NOMO-1 treated with DMSO at 0.1 percent for 48 hours (cell line): ENCODE data around the gene SNX8.
"Not testable (repeated sequence)": the region's sequence is repeated elsewhere in the genome, so short reads cannot be mapped to it uniquely, and the experiment has no call there.

Source experiments
- DNase-seq: peaks from one replicate; lab custom pipeline; 2025; ENCODE audit not compliant: unreplicated experiment; lab: John Stamatoyannopoulos, UW

Gene SNX8

GRCh38 chr7:2295936-2296620, 18.2 kb downstream of the SNX8 start:
- DNase-seq = no peak

GRCh38 chr7:2290877-2291276, 23.4 kb downstream of the SNX8 start:
- no peak for DNase-seq

- no peak for DNase-seq
Measured at GRCh38 chr7:2289621-2290020, 24.6 kb downstream of the SNX8 start.

DNA sequence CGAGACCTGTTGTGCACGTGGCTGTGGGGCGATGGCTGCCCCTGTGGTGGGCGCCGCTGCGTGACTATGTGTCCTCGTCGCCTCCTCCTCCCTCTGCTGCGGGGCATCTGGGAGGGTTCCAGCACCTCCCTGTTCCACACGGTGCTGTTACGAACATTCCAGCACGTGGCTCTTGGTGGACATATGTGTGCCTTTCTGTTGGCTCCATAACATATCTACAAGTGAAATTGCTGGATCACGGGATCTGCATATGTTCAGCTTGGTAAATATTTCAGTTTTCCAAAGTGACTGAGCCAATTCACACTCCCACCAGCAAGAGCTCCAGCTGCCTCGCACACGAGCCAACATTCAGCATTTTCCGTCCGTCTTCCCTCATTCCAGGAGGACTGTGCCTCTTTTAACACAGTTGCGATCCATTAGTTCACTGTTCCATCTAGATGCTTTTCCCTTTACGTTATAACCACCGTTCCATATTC, 25.1 kb downstream of the SNX8 start:
- no peak for DNase-seq

GRCh38 chr7:2288503-2288902, 25.7 kb downstream of the SNX8 start:
- no peak for DNase-seq

DNA sequence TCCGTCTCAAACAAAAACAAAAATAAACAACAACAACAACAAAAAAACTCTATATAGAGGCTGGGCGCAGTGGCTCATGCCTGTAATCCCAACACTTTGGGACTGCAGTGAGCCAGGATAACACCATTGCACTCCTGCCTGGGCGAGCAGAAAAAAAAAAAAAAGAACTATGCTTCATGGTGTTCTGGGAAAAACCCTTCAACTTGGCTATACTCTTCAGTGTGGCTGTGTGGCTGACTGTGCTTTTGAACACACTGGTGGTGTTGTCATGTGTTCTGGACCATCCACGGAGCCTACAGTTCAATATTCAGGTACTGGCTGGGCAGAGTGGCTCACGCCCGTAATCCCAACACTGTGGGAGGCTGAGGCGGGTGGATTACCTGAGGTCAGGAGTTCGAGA, 26.5 kb downstream of the SNX8 start:
- DNase-seq = no peak

GRCh38 chr7:2283074-2283473, 31.2 kb downstream of the SNX8 start:
- no peak for DNase-seq

- DNase-seq = no peak
Measured at GRCh38 chr7:2282185-2282751, 32.0 kb downstream of the SNX8 start.

DNA sequence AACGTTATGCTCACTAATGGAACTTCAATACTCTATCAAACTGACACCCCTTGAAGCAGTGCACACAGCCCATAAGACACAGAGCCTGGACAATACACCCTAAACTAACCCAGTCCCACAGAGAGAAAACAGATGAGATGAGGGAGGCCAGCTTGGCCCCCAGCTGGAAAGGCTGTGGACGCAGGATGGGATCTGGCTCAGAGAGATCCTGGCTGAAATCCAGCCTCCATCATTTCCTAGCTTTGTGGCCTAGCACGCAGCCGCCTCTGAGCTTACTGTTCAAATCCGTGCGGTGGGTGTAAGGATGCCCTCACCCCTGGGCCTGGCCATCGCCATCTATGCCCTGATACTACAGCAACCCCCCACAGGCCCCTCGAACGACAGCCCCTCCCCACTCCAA, 32.7 kb downstream of the SNX8 start:
- DNase-seq = no peak

- DNase-seq = no peak
Measured at GRCh38 chr7:2280424-2280823, 33.8 kb downstream of the SNX8 start.

DNA sequence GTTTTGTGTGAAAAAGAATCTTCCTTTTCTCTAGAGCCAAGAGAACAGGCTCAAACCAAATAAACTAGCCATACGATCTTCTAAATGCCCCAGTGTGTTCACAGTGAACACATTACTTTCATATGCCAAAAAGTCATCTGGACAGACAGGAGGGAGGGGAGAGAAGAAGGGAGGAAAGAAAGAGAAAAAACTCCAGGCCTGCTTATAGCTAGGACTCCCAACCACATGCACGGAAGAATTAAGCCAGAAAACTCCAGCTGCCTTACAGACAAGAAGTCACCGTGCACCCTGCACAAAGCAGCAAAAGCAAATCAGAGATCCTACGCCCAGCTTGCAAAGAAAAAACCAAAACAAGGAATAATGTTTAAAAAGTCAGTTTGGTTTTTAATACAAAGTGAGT, 34.3 kb downstream of the SNX8 start:
- DNase-seq = no peak

DNA sequence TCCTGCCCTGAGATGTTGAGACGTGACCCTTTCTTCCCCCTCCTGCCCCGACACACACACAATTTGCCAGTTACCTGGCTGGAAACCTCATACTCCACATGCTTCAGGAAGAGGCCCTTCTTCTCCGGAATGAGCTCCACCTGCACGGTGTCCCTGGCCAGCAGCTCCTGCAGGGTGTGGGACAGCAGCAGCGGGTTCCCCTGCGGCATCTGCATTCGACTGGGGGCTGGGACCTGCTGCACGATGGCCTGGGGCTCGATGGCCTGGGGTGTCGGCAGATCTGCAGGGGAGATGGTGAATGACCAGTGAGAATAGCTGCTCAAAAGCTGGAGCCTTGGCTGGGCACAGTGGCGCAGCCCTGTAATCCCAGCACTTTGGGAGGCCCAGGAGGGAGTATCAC, 36.2 kb downstream of the SNX8 start:
- no peak for DNase-seq

GRCh38 chr7:2276107-2276506, 38.1 kb downstream of the SNX8 start:
- DNase-seq = no peak

- no peak for DNase-seq
Measured at GRCh38 chr7:2275101-2275500, 39.1 kb downstream of the SNX8 start.

DNA sequence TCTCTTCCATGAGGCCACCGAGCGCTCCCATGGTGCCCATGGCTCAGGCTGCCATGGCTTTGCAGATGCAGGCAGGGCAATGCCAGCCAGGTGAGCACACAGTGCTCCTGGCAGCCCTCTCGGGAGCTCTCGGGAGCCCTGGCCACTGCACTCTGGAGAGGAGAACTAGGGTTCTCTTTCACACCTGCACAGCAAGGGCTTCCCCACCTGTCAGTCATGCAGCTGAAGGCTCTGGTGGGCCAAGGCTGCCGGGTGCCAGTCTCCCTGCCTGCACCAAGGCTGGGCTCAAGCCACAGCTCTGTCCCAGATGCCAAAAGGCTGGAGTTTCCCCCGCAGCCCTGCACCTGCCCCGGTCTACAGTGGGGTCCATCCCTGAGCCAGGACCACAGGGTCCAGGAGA, 39.6 kb downstream of the SNX8 start:
- no peak for DNase-seq

DNA sequence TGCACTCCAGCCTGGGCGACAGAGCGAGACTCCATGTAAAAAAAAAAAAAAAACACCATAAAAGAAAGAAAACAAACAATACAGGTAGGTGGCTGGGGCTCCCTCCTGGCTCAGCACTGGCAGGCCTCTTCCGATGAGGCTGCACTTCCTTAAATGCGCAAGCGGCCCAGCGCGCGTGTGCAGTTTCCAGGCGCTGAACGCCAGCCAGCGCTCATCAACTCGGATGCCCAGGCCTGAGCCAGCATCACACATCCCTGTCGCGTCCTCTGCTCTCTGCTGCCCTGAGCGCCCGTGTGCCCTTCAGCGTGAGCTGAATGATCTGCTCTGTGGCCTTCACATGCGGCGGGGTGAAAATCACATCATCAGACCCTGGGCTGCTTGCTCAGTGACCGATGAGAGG, 40.4 kb downstream of the SNX8 start:
- no peak for DNase-seq

GRCh38 chr7:2272031-2272430, 42.2 kb downstream of the SNX8 start:
- no peak for DNase-seq

GRCh38 chr7:2271273-2272026, 42.8 kb downstream of the SNX8 start:
- DNase-seq = no peak

DNA sequence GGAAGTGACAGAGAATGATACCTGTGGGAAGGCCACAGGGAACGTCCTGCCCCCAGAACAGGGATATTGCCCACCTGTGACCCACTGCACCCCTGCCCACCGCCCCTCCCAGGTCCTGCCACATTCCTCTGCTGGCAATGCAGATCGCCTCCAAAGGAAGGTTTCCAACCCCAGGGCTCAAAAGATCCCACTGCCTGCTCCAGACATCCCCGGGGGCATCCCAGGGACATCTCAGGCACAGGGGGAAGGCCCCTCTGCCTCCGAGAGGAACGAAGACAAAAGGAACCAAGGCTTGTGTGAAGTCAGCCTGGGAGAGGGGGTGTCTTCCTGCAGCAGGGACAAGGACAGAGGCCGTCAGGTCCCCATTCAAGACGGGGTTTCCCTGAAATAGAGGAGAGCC, 43.7 kb downstream of the SNX8 start:
- no peak for DNase-seq

DNA sequence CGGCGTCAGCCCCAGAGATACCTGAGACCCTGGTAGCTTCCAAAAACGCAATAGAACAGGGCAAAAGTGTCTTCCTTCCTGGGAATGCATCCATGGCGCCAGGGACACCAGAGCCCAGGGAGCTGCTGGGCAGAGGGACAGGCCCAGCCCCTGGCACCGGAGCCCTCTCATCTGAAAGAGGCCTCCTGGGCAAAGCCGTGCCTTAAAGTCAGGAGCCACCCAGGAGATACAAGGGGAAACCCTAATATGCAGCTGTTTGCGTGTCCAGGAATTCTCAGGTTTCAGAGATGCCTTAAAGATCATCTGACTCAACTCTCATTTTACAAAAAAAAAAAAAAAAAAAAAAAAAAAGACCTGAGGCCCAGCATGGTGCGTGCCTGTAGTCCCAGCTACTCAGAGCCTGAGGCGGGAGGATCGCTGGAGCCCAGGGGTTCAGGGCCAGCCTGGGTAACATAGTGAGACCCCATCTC, 44.2 kb downstream of the SNX8 start:
- DNase-seq = no peak

GRCh38 chr7:2269089-2269990, 44.9 kb downstream of the SNX8 start:
- not testable (repeated sequence) for DNase-seq
